Glutamatergic neuron (in vitro differentiated cells): ENCODE data around the gene ADISSP. TPM values are rescaled to one million over a fixed set of nuclear protein-coding genes. Genes with fewer than 3 reads are reported as not detected.

Experiments
- DNase-seq: peaks from one replicate; pipeline ENCODE4 v3.0.0; 2022
- H3K27ac Mint-ChIP-seq: one replicate; pipeline ENCODE4 v1.8.0; 2020; ENCODE audit warnings: mild to moderate bottlenecking, mixed read lengths, inconsistent platforms; ENCODE audit not compliant: unreplicated experiment
- H3K27me3 Mint-ChIP-seq: one replicate; pipeline ENCODE4 v1.8.0; 2020; ENCODE audit warnings: mild to moderate bottlenecking, moderate library complexity, mixed read lengths, inconsistent platforms; ENCODE audit not compliant: unreplicated experiment
- H3K36me3 Mint-ChIP-seq: one replicate; pipeline ENCODE4 v1.8.0; 2020; ENCODE audit warnings: mild to moderate bottlenecking, mixed read lengths, inconsistent platforms; ENCODE audit not compliant: unreplicated experiment
- H3K4me1 Mint-ChIP-seq: one replicate; pipeline ENCODE4 v1.8.0; 2020; ENCODE audit warnings: mild to moderate bottlenecking, low read depth, mixed read lengths, inconsistent platforms; ENCODE audit not compliant: unreplicated experiment
- H3K4me3 Mint-ChIP-seq: one replicate; pipeline ENCODE4 v1.8.0; 2020; ENCODE audit warnings: mild to moderate bottlenecking, mixed read lengths, inconsistent platforms; ENCODE audit not compliant: unreplicated experiment
- H3K9me3 Mint-ChIP-seq: one replicate; pipeline ENCODE4 v1.8.0; 2020; ENCODE audit warnings: mild to moderate bottlenecking, moderate library complexity, mixed read lengths, inconsistent platforms; ENCODE audit not compliant: unreplicated experiment
- total RNA-seq: library from RNA; stranded (reverse); fragmentation: NEBNext Ultra II Directional; extraction: Animal tissue kit (Norgen Biotek cat#: 25700); gene quantifications from one replicate; pipeline ENCODE4 v1.2.1, GENCODE V29; 2021; ENCODE audit not compliant: unreplicated experiment
- TF ChIP-seq, protein P1 (sequence below): fragments of 200-600 bp; sonication (generic); IDR thresholded peaks from one replicate; pipeline ENCODE4 v1.5.0; 2021; ENCODE audit not compliant: partially characterized antibody, unreplicated experiment

The ADISSP gene
- total RNA-seq, 1 donor from 2014 or later = 54.6 TPM

DNA sequence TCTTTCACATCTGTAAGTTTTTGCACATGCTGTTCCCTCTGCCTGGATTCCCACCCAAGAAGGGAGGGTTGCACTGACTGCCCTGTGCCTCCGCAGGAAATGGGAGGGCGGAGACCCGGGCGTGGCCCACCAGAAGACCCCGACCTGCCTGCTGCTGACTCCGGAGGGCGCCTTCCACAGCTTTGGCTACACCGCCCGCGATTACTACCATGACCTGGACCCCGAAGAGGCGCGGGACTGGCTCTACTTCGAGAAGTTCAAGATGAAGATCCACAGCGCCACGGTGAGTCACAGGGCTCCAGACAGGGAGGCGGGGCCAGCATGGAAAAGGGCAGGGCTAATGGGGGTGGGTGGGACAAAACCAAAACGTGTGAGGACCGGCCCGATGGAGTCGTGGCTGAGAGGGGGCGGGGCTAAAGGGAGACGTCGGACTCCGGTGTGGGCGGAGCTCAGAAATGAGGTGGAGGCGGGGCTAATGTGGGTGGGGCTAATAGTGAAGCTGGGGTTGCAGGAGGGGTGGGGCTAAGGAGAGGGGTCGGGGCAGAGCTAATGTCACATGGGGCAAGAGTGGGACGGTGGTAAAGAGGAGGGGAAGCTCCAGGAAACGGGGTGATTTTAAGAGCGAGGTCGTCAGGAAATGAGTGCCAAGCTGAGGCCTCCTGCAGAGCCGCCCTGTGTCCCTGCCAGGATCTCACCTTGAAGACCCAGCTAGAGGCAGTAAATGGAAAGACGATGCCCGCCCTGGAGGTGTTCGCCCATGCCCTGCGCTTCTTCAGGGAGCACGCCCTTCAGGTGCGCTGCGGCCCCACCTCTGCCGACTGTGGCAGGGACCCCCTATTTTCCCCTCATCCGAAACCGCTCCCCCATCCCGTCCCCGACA is 22.5 kb downstream of the ADISSP start:
- Mint-ChIP-seq H3K4me1 (no peaks in the 10 kb centered on the region), H3K27ac (no peak overlapping the region), H3K27me3 (peaks cover 15% of the 10 kb centered on the region), H3K36me3 (peaks cover 11% of the 10 kb centered on the region), H3K9me3 (peaks cover 8% of the 10 kb centered on the region), H3K4me3 (peak overlapping the region; percentile 76)
- DNase-seq = peak; percentile 79
- TF ChIP-seq, protein P1, sequence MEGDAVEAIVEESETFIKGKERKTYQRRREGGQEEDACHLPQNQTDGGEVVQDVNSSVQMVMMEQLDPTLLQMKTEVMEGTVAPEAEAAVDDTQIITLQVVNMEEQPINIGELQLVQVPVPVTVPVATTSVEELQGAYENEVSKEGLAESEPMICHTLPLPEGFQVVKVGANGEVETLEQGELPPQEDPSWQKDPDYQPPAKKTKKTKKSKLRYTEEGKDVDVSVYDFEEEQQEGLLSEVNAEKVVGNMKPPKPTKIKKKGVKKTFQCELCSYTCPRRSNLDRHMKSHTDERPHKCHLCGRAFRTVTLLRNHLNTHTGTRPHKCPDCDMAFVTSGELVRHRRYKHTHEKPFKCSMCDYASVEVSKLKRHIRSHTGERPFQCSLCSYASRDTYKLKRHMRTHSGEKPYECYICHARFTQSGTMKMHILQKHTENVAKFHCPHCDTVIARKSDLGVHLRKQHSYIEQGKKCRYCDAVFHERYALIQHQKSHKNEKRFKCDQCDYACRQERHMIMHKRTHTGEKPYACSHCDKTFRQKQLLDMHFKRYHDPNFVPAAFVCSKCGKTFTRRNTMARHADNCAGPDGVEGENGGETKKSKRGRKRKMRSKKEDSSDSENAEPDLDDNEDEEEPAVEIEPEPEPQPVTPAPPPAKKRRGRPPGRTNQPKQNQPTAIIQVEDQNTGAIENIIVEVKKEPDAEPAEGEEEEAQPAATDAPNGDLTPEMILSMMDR = no peak

DNA sequence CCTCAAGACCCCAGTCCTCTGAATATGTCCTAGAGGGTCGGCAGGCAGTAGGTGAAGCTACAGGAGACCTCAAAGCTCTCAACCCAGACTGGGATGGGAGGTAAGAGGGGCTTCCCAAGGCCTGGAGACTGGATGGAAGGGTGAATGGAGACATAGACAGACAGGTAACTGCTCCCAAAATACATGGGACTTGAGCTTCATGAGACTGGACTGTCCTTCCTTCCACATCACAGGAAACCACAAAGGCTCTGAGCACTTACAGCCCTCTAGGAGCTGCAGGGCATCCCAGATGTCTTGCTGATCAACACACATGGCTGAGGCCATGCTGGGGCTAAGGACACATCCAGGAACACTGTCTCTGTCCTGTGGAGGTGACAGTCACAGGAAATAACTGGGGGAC is 23.5 kb downstream of the ADISSP start:
- DNase-seq = no peak
- Mint-ChIP-seq H3K9me3 (peaks cover 8% of the 10 kb centered on the region), H3K27ac (no peak overlapping the region), H3K4me1 (no peaks in the 10 kb centered on the region), H3K36me3 (peaks cover 11% of the 10 kb centered on the region), H3K4me3 (no peak overlapping the region), H3K27me3 (peaks cover 15% of the 10 kb centered on the region)
- TF ChIP-seq, protein P1 = no peak

DNA sequence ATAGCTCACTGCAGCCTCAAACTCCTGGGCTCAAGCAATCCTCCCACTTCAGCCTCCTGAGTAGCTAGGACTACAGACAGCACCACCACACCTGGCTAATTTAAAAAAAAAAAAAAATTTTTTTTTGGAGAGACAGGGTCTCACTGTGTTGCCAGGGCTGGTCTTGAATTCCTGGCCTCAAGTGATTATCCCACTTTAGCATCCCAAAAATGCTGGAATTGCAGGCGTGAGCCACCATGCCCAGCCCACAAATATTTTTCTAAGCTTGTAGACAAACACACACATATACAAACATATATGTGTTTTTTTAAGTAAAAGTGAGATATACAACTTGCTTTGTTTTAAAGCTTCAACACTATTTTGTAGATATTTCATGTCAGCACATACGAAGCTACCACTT is 24.3 kb downstream of the ADISSP start:
- Mint-ChIP-seq H3K27me3 (peaks cover 15% of the 10 kb centered on the region), H3K4me3 (no peak overlapping the region), H3K36me3 (peaks cover 11% of the 10 kb centered on the region), H3K9me3 (peaks cover 5% of the 10 kb centered on the region), H3K27ac (no peak overlapping the region), H3K4me1 (no peaks in the 10 kb centered on the region)
- no peak for DNase-seq
- TF ChIP-seq, protein P1 = no peak

DNA sequence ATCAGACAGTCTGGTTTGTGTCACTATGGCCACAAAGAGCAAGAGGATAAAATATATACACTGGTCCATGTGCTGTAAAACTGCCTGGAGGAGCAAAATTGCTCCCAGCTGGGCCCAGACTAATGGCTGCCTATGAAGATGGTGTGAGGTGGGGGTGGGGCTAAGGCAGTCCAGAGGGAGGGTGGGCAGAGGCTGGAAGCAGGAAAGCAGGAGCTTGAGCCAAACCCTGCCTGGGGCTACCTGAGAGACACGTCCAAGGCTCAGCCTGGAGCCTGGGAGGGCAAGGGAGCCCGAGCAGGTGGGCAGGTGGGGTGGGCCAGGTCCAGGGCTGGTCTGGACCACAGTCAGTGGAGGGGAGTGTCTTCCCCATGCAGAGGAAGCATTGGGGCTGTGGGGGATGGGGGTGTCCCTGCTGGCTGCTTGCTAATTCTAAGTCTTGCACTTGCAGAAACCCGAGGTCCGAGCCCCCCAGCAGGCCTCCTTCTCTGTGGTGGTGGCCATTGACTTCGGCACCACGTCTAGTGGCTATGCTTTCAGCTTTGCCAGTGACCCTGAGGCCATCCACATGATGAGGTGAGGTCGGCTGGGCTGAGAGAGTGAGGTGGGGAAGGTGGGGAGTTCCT is 25.6 kb downstream of the ADISSP start:
- peaks cover 11% of the 10 kb centered on the region for H3K36me3 Mint-ChIP-seq
- H3K27ac Mint-ChIP-seq = no peak overlapping the region
- TF ChIP-seq, protein P1 = no peak
- H3K27me3 Mint-ChIP-seq = peaks cover 13% of the 10 kb centered on the region
- no peak for DNase-seq
- no peak overlapping the region for H3K4me3 Mint-ChIP-seq
- H3K4me1 Mint-ChIP-seq = no peaks in the 10 kb centered on the region
- peaks cover 2% of the 10 kb centered on the region for H3K9me3 Mint-ChIP-seq
